MM.1S (cell line): ENCODE data around the gene PAPPA.

Experiments used
- DNase-seq: peaks from one replicate; pipeline ENCODE4 v3.0.0-alpha.2; 2015
- H2AFZ ChIP-seq: fragments of 300-600 bp; sonication (generic); 2 replicates; pipeline ENCODE4 v1.6.0; 2016; ENCODE audit warnings: antibody characterized with exemption, low read length
- H3F3A ChIP-seq: fragments of 300-600 bp; sonication (generic); 2 replicates; pipeline ENCODE4 v1.6.1; 2016; ENCODE audit warnings: mild to moderate bottlenecking, antibody characterized with exemption, low read length, moderate library complexity, mixed read lengths; ENCODE audit not compliant: insufficient read depth
- H3K27ac ChIP-seq: fragments of 300-600 bp; sonication (generic); 2 replicates; pipeline ENCODE4 v1.5.1; 2016; ENCODE audit warnings: mild to moderate bottlenecking, low read length
- H3K27me3 ChIP-seq: fragments of 300-600 bp; sonication (generic); replicated peaks from 2 replicates; pipeline ENCODE4 v1.6.0; 2016; ENCODE audit warnings: low read length; ENCODE audit not compliant: insufficient read depth
- H3K36me3 ChIP-seq: fragments of 300-600 bp; sonication (generic); replicated peaks from 2 replicates; pipeline ENCODE4 v1.6.1; 2016; ENCODE audit warnings: mild to moderate bottlenecking, low read length, mixed read lengths; ENCODE audit not compliant: insufficient read depth
- H3K4me1 ChIP-seq: fragments of 300-600 bp; sonication (generic); 2 replicates; pipeline ENCODE4 v1.6.1; 2016; ENCODE audit warnings: low read length, mixed read lengths
- H3K4me2 ChIP-seq: fragments of 300-600 bp; sonication (generic); 2 replicates; pipeline ENCODE4 v1.6.0; 2016; ENCODE audit warnings: low read depth, low read length
- H3K4me3 ChIP-seq: fragments of 300-600 bp; sonication (generic); 2 replicates; pipeline ENCODE4 v1.5.1; 2016; ENCODE audit warnings: low read length, mixed read lengths
- H3K79me2 ChIP-seq: fragments of 300-600 bp; sonication (generic); 2 replicates; pipeline ENCODE4 v1.6.1; 2016; ENCODE audit warnings: mixed run types, low read length, mixed read lengths
- H3K9ac ChIP-seq: fragments of 300-600 bp; sonication (generic); 2 replicates; pipeline ENCODE4 v1.6.1; 2016; ENCODE audit warnings: low read length, mixed read lengths
- H3K9me2 ChIP-seq: fragments of 300-600 bp; sonication (generic); replicated peaks from 2 replicates; pipeline ENCODE4 v1.6.1; 2016; ENCODE audit warnings: mild to moderate bottlenecking, low read length, mixed read lengths; ENCODE audit not compliant: insufficient read depth
- H3K9me3 ChIP-seq: fragments of 300-600 bp; sonication (generic); replicated peaks from 2 replicates; pipeline ENCODE4 v1.6.1; 2016; ENCODE audit warnings: mild to moderate bottlenecking, low read length, mixed read lengths; ENCODE audit not compliant: insufficient read depth
- H4K20me1 ChIP-seq: fragments of 300-600 bp; sonication (generic); 2 replicates; pipeline ENCODE4 v1.6.1; 2016; ENCODE audit warnings: mild to moderate bottlenecking, low read length, moderate library complexity, mixed read lengths; ENCODE audit not compliant: insufficient read depth
- EZH2 ChIP-seq: fragments of 300-600 bp; sonication (generic); optimal IDR thresholded peaks from 2 replicates; pipeline ENCODE3; 2017; ENCODE audit warnings: low read depth, mild to moderate bottlenecking, antibody characterized with exemption, low read length, mixed read lengths
- EZH2phosphoT487 ChIP-seq: fragments of 300-600 bp; sonication (generic); IDR thresholded peaks from 2 replicates; pipeline ENCODE4 v1.6.1; 2018; ENCODE audit warnings: antibody characterized with exemption, low read length
- TF ChIP-seq, protein P1 (sequence below): fragments of 300-600 bp; sonication (generic); IDR thresholded peaks from 2 replicates; pipeline ENCODE4 v1.5.1; 2016; ENCODE audit warnings: antibody characterized with exemption, low read length, mixed read lengths

The PAPPA gene

DNA sequence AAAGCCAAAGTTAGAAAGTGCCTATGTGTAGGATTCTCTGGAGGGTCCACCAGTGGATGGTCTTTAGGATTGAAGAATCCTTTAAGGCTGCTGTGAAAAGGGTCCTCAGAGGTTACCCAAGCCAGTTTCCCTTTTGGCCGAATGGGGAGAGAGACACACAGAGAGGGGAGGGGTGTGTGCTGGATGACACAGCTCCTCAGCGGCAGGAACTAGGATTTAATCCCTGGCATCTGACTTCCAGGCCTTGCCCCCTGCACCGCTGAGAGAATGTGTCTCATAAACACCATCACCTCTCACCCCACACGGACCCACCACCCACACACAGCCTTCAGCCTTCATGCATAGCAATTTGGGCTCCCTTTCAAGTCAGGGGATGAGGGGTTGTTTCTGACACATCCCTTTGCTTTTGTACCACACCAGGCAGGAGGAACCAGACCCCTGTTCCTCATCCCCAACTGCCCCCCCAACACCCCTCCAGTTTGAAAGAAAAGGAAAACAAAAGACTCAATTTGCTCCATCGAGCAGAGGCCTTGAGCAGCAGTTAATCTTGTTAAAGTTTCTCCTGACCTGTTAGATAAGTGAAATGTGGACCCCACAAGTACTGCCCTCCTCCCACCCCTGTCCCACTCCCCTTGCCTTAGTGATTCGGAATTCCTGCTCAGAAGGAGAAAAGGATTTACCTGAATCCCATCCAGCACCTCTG is 4.0 kb downstream of the PAPPA start:
- Histone ChIP-seq H3K79me2 (no peaks in the 10 kb centered on the region), H3K4me2 (no peak overlapping the region), H3K27ac (no peak overlapping the region), H3K9ac (no peak overlapping the region), H3K4me1 (no peaks in the 10 kb centered on the region), H3K4me3 (no peak overlapping the region), H2AFZ (no peak overlapping the region), H3K9me2 (no peaks in the 10 kb centered on the region), H3K9me3 (no peaks in the 10 kb centered on the region), H3F3A (no peaks in the 10 kb centered on the region), H4K20me1 (no peaks in the 10 kb centered on the region), H3K27me3 (peaks cover 7% of the 10 kb centered on the region; the same call in 1 of the 2 replicates), H3K36me3 (no peaks in the 10 kb centered on the region)
- TF ChIP-seq EZH2: no peak
- no peak for TF ChIP-seq EZH2phosphoT487
- DNase-seq: no peak

DNA sequence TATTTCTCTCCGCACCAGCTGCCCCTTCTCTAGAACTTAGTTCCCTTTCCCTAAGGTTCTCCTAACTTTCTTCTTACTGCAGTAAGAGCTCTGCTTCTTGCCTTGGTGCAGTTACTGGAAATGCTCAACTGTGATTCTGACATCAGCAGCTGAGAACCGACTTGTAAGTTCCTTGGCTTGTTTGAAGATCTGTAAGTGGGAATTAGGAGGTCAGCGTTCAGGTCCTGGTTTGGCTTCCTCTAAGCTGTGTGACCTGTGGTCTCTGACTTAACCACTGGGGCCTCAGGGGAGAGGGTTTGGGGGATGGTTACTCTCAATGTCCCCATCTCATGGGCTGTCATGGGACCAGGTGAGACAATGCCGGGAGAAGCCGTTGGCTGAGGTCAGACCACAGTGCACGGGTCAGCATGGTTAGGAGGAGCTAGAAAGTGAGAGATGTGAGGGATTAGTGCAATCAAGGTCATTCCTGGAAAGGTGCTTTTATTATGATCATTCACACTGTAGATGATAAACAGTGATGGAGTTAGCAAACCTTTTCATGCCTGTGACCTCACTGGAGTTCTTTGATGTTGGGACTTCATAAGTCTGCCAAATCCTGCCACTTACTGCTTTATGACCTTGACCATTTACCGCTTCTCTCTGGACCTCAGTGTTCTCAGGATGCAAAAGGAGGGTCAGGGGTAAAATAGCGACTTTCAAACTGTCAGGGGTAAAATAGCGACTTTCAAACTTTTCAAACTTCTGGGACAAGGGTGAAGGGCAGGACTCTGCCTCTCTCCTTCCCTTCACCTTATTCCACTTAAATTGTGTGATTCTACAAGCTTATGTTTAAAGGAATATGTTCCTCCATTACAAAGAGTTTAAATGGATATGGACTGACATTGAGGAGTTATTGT is 7.3 kb downstream of the PAPPA start:
- H3K27me3 ChIP-seq: no peaks in the 10 kb centered on the region
- H3K36me3 ChIP-seq: no peaks in the 10 kb centered on the region

GRCh38 chr9:116162241-116162781 is 8.7 kb downstream of the PAPPA start:
- H4K20me1 ChIP-seq: no peaks in the 10 kb centered on the region
- H3K27me3 ChIP-seq: no peaks in the 10 kb centered on the region
- no peaks in the 10 kb centered on the region for H3K9me3 ChIP-seq
- no peaks in the 10 kb centered on the region for H3K9me2 ChIP-seq
- no peaks in the 10 kb centered on the region for H3K4me1 ChIP-seq
- no peak overlapping the region for H3K4me3 ChIP-seq
- H3K79me2 ChIP-seq: no peaks in the 10 kb centered on the region
- no peak overlapping the region for H2AFZ ChIP-seq
- H3K4me2 ChIP-seq: no peak overlapping the region
- no peaks in the 10 kb centered on the region for H3F3A ChIP-seq
- no peak for TF ChIP-seq EZH2phosphoT487
- TF ChIP-seq EZH2: no peak
- TF ChIP-seq, protein P1, sequence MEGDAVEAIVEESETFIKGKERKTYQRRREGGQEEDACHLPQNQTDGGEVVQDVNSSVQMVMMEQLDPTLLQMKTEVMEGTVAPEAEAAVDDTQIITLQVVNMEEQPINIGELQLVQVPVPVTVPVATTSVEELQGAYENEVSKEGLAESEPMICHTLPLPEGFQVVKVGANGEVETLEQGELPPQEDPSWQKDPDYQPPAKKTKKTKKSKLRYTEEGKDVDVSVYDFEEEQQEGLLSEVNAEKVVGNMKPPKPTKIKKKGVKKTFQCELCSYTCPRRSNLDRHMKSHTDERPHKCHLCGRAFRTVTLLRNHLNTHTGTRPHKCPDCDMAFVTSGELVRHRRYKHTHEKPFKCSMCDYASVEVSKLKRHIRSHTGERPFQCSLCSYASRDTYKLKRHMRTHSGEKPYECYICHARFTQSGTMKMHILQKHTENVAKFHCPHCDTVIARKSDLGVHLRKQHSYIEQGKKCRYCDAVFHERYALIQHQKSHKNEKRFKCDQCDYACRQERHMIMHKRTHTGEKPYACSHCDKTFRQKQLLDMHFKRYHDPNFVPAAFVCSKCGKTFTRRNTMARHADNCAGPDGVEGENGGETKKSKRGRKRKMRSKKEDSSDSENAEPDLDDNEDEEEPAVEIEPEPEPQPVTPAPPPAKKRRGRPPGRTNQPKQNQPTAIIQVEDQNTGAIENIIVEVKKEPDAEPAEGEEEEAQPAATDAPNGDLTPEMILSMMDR: no peak
- no peaks in the 10 kb centered on the region for H3K36me3 ChIP-seq
- H3K9ac ChIP-seq: no peak overlapping the region
- H3K27ac ChIP-seq: no peak overlapping the region
- no peak for DNase-seq

More for the DNA sequence above, 7.3 kb downstream of the PAPPA start:
- Histone ChIP-seq H2AFZ (no peak overlapping the region), H3K4me3 (no peak overlapping the region), H3K9me2 (no peaks in the 10 kb centered on the region), H3K4me1 (no peaks in the 10 kb centered on the region), H3K9me3 (no peaks in the 10 kb centered on the region), H3K27ac (no peak overlapping the region), H3K4me2 (no peak overlapping the region), H3K9ac (no peak overlapping the region), H3F3A (no peaks in the 10 kb centered on the region), H3K79me2 (no peaks in the 10 kb centered on the region), H4K20me1 (no peaks in the 10 kb centered on the region)
- TF ChIP-seq EZH2 (no peak), EZH2phosphoT487 (no peak)
- TF ChIP-seq, protein P1: no peak
- DNase-seq: no peak
